Activated CD4-positive, CD25-positive, alpha-beta regulatory T cell treated with anti-CD3 and anti-CD28 coated beads, Interleukin-2, amount 50 U/mL, for 72 hours (primary cell): ENCODE data around the gene CIPC.

Experiments
- DNase-seq: peaks from one replicate; pipeline ENCODE4 v3.0.0; 2021

Gene CIPC

GRCh38 chr14:77130386-77130785, 32.3 kb downstream of the CIPC start:
- DNase-seq = no peak

DNA sequence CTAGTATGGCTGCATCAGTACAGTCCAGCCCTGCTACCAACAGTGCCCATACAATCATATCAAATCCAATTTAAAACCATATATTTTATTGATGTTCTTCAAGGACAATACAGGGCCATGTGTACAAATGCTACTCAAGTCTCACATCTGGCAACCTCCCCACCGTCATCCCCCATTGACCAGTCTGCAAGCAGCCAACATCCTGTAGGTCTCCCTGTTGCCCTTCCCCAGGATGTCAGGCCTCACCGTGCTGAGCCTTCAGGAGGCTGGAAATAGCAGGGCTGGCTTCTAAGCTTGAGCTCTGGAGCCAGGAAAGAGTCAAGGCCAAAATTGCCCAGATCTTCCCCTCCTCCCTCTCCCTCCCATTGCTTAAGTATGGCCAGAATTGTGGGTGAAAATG, 33.1 kb downstream of the CIPC start:
- no peak for DNase-seq

- DNase-seq = no peak
Observed at GRCh38 chr14:77131871-77132486, 33.9 kb downstream of the CIPC start.

GRCh38 chr14:77133720-77134338, 35.8 kb downstream of the CIPC start:
- DNase-seq = peak; percentile 51

DNA sequence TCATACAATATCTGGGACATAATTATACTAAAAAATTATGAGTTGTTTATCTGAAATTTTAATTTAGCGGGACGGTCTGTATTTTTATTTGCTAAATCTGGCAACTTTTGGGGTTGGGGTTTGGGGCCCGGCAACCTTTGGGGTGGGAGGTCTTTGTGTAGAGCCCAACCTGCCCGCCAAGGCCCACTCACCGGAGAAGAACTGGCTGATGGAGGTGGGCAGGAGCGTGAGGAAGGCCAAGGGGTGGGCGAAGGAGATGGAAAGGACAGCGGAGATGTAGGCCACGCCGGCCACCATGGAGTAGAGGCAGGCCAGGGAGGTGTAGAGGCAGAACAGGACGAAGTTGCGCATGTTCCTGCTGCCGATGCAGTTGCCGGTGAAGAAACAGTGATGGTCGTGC, 41.0 kb downstream of the CIPC start:
- DNase-seq = no peak

- DNase-seq = peak; percentile 50
Observed at GRCh38 chr14:77139540-77140358, 41.7 kb downstream of the CIPC start.

- DNase-seq = no peak
Observed at GRCh38 chr14:77140359-77141213, 42.5 kb downstream of the CIPC start.

- no peak for DNase-seq
Observed at GRCh38 chr14:77141214-77142004, 43.4 kb downstream of the CIPC start, which contains the start of gene ZDHHC22. TSS of gene ZDHHC22 (minus strand) at chr14:77141791. CDS start at chr14:77139738, 2,053 bp downstream.

DNA sequence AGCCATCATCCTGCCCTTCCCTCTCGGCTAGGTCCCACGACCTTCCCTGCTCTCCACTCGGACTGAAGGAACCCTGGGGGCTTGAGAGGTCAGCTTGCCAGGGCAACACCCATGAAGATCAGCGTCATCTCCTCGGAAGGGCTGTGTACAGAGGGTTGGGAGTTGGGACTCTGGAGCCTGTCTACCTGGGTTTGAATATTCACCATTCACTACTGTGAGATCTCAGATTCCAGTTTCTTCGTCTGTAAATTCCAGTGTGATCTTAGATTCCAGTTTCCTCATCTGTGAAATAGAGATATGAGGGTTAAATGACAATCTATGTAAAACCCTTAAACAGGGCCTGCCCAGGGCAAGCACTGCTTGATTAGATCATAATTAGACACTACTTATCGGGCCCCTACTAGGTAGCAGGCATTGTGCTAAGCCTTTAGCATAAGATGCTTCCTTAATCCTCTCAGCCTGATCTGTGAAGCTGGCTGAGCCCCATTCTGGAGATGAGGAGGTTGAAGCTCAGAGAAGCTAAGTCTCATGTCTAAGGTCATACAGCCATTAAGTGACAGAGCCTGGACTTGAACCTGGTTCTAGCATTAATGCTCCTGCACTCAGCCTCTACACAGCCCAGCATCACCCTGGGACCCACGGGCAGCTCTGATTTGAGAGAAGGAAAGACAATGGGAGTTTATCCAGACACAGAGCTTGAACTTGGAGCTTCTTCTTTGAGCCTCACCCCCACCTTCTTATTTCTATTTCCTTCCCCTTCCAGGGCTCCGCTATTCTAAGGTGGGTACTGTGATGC, 44.1 kb downstream of the CIPC start:
- no peak for DNase-seq

GRCh38 chr14:77143071-77143470, 45.0 kb downstream of the CIPC start:
- no peak for DNase-seq

GRCh38 chr14:77144412-77145115, 46.5 kb downstream of the CIPC start:
- DNase-seq = no peak

DNA sequence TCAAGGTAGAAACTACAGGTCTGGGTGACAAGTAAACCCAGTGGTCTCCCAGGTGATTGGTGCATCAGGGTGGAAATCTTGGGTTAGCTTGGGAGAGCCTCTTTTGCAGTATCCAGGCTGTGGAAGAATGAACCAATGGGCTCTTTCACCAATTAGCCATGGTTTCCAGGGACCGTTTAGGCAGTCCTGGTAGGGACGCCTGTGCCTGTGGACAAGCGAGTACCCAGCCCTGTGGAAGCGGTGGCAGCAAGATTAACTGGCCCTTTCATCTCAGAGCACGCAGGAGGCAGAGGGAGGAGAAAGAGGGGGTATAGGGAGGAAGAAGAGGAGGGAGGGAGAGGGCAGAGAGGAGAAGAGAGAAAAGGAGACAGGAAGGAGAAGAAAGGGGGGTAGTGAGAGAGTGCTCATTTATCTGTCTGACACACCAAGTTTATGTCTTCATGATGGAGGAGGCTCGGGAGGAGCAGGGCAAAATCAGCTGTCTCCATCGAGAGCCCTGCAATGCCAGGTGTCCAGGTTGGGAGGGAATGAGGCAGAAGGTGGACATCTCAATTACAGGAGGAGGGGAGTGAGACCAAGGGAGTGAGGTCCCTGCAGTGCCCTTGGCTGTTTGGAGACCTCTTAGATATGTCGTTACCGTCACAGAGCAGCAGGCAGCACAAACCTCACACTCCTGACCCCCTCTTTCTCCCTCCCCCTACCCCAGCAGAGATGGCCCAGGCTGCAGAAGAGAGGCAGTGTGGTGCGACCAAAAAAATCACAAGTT, 48.1 kb downstream of the CIPC start:
- no peak for DNase-seq

DNA sequence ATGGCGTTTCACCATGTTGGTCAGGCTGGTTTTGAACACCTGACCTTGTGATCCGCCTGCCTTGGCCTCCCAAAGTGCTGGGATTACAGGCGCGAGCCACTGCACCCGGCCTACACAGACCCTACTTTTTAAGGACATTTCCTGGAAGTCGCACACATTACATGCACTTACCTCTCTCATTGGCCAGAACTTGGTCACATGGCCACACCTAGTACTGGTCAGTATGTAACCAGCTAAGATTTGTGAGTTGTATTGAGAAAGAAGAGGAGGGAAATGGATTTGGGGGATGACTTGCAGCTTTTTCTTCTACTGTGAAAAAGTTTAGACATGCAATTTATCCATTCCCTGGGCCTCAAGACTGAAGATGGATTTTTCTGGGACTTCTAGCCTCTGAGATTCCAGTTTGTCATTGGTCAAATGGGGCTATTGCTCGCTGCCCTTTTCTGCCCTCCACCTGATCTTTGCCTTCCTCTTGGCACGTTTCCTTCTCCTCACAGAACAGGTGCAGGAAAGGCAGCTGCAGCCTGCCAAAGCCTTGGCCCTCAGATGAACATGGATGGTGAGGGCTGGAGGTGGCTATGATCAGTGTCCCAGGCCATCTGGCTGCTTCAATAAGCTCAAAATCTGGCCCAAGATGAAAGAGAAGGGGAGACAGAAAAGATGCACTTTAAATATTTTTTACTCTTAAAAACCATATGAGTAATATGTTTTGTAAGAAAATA, 50.6 kb downstream of the CIPC start:
- no peak for DNase-seq

GRCh38 chr14:77151245-77151644, 53.2 kb downstream of the CIPC start:
- DNase-seq = no peak

- DNase-seq = no peak
Observed at GRCh38 chr14:77151918-77152588, 54.0 kb downstream of the CIPC start.

GRCh38 chr14:77153802-77154201, 55.7 kb downstream of the CIPC start:
- no peak for DNase-seq

- DNase-seq = no peak
Observed at GRCh38 chr14:77154421-77154820, 56.4 kb downstream of the CIPC start.

- no peak for DNase-seq
Observed at GRCh38 chr14:77155083-77155482, 57.0 kb downstream of the CIPC start.

DNA sequence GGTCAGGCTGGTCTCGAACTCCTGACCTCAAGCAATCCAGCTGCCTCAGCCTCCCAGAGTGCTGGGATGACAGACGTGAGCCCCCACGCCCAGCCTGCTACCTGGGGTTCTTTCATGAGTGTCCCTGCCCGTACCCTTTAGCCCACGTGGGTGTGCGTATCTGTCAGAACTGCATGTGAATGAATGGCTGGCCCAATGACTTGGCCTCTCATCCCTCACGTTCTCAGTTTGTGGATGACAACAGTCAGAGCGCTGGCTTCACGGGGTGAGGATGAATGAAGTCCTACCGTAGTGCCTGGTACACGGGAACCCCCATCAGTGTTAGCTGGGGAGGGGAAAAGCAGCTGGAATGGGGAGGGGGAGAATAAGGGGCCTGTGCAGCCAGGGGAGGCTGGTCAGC, 59.7 kb downstream of the CIPC start:
- DNase-seq = no peak
